Measurements from ENCODE around the gene DYNLT4. TPM values are rescaled to one million over a fixed set of nuclear protein-coding genes. Genes with fewer than 3 reads are reported as not detected.

Gene DYNLT4
- total and polyA plus RNA-seq, 8 donors: 0.38 to 25.5 (median 2.5) TPM; not detected in 4

DNA sequence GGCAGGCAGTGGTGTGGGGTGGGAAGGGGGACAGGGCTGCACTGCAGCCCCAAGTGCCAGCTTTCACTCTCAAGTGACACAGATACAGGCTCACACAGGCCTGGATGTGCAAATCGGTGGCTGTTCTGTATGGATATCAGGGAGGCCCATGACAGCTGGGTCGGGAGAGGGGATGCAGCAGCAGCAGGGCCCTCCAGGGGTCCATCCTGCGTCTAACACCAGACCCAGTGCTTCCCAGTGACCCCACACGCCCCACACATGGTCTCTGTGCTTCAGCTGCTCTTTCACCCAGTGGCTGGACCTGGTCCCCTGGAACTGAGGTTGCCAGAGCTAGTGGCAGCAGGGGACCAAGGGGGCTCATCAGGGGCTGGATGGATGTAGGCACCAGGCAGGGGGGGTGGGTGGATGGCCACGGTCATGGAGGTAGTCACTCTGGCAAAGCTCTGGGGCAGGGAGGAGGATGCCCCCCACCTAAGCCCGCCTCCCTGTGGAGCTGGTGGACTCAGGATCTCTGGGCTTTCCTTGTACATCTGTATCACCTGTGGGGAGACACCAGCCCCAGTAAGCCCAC lies 15.1 kb upstream of the DYNLT4 start:
- intact Hi-C loops (cut with DNase I; ENCODE audit: low total_unique reads): no loop called here
- Histone ChIP-seq H3K9me3 (no peaks in the 10 kb centered on the region), H3K36me3 (no peaks in the 10 kb centered on the region), H3K27me3 (no peaks in the 10 kb centered on the region), H3K4me3 (no peak overlapping the region), H3K27ac (no peak overlapping the region), H3K4me1 (peaks cover 15 to 41% (median 23%) of the 10 kb centered on the region in 4 donors)
- TF ChIP-seq POLR2A (IDR thresholded peaks at IDR 0.05): no peak
- no peak for TF ChIP-seq POLR2AphosphoS5 (IDR thresholded peaks at IDR 0.05)
- no peak for TF ChIP-seq EP300 (IDR thresholded peaks at IDR 0.05)
- TF ChIP-seq CTCF (IDR thresholded peaks at IDR 0.05): no peak
- 68 to 89% (median 88%) methylated on average over 3 to 6 of the region's 6 CpGs for WGBS, 5 donors
- DNase-seq: no peak

DNA sequence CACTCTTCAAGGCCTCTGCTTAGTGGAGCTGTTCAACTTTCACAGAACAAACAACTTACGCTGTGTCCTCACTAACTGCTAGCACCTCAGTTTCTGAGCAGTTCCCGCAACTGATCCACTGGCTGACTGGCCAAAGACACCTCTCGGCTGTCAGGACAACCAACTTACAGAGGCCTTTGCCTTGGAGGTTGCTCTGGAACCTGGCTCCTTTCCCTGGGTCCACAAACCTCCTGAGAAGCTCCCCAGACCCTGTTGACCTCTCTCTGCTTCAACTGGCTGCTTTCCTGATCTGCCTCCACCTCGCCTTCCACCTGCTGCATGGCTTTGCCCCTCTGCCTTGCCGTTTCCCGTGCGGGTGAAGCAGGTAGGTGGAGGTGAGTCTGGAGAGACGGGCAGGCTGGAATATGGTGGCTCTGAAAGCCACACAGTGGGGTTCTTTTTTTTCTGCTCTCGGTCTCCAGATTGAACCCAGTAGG lies 14.1 kb upstream of the DYNLT4 start:
- peak overlapping the region in 2 of 5 donors; percentile 91 to 96 for H3K27ac ChIP-seq
- no peak for DNase-seq
- 79 to 89% (median 82%) methylated on average over 9 of the region's 9 CpGs for WGBS, 5 donors
- H3K36me3 ChIP-seq: no peaks in the 10 kb centered on the region
- intact Hi-C loops (cut with DNase I; ENCODE audit: low total_unique reads): no loop called here
- H3K4me3 ChIP-seq: no peak overlapping the region
- TF ChIP-seq CTCF (IDR thresholded peaks at IDR 0.05): no peak
- no peak for TF ChIP-seq EP300 (IDR thresholded peaks at IDR 0.05)
- no peak for TF ChIP-seq POLR2AphosphoS5 (IDR thresholded peaks at IDR 0.05)
- TF ChIP-seq POLR2A (IDR thresholded peaks at IDR 0.05): no peak
- H3K4me1 ChIP-seq: peaks cover 15 to 32% (median 23%) of the 10 kb centered on the region in 4 donors
- H3K9me3 ChIP-seq: no peaks in the 10 kb centered on the region
- no peaks in the 10 kb centered on the region for H3K27me3 ChIP-seq

- H3K4me3 ChIP-seq: peak overlapping the region; percentile 46 to 58 (median 51)
- H3K9me3 ChIP-seq: no peaks in the 10 kb centered on the region
- H3K27ac ChIP-seq: peak overlapping the region; percentile 86 to 96 (median 91)
- TF ChIP-seq POLR2A (IDR thresholded peaks at IDR 0.05) (no peak), CTCF (IDR thresholded peaks at IDR 0.05) (peak in 1 of 7 experiments; percentile 6)
- DNase-seq: no peak
- H3K27me3 ChIP-seq: no peaks in the 10 kb centered on the region
- 25 to 35% (median 26%) methylated on average over 20 to 25 of the region's 25 CpGs for WGBS, 5 donors
- H3K36me3 ChIP-seq: no peaks in the 10 kb centered on the region
- intact Hi-C loops (cut with DNase I; ENCODE audit: low total_unique reads): no loop called here
- peaks cover 15 to 29% (median 23%) of the 10 kb centered on the region in 4 donors for H3K4me1 ChIP-seq
Observed at GRCh38 chr1:44820328-44821239, 13.4 kb upstream of the DYNLT4 start.

DNA sequence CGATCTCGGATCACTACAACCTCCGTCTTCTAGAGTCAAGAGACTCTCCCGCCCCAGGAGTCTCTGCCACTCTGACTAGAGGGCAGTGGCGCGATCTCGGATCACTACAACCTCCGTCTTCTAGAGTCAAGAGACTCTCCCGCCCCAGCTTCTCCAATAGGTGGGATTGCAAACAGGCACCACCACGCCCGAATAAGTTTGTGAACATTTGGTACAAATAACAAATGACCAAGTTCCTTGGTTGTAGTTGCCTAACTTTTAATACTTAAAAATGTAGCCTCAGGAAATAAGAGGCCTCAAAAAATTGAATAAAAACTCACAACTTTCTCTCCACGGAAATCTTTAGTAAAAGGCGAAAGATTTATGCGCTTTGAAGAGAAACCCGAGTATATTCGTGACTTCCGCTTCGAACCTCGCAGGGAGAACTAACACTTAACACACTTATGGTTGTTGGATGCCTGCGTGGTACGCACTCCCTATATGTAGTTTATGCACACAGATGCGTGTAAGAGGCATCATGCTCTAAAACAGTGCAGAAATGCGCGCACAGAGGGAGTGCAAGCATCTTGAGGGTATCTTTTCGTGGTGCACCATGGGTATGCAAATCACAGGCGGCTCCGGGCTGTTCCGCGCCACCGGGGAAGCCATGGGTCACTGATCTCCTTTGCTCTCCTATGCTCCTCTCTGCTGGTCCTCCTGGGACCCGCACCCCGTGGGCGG lies 12.6 kb upstream of the DYNLT4 start:
- WGBS, 5 donors: 0 to 7% (median 1%) methylated on average over 33 of the region's 33 CpGs
- H3K4me1 ChIP-seq: peaks cover 15 to 35% (median 24%) of the 10 kb centered on the region in 4 donors
- H3K4me3 ChIP-seq: peak overlapping the region; percentile 46 to 58 (median 51)
- intact Hi-C loops (cut with DNase I; ENCODE audit: low total_unique reads): no loop called here
- TF ChIP-seq POLR2AphosphoS5 (IDR thresholded peaks at IDR 0.05) (peak; percentile 12 to 99 (median 97)), CTCF (IDR thresholded peaks at IDR 0.05) (no peak), POLR2A (IDR thresholded peaks at IDR 0.05) (peak in 2 of 4 donors; percentile 81 to 96), EP300 (IDR thresholded peaks at IDR 0.05) (no peak)
- H3K36me3 ChIP-seq: no peaks in the 10 kb centered on the region
- no peaks in the 10 kb centered on the region for H3K9me3 ChIP-seq
- H3K27ac ChIP-seq: peak overlapping the region; percentile 89 to 96 (median 91)
- no peaks in the 10 kb centered on the region for H3K27me3 ChIP-seq
- peak; percentile 79 to 92 for DNase-seq
